ENCODE measurements around the gene COL27A1. TPM values are rescaled to one million over a fixed set of nuclear protein-coding genes. Genes with fewer than 3 reads are reported as not detected.

Gene COL27A1
- total RNA-seq (ENCODE audit: low replicate concordance): 29.5 and 65.1 TPM in 2 replicates
- long read RNA-seq, partial matches to known transcripts: 2 of 6 reads
- long read RNA-seq, other reads (novel, unspliced or antisense): 4 of 6 reads

- Mint-ChIP-seq H3K36me3 (no peaks in the 10 kb centered on the region), H3K27me3 (peaks cover 28% of the 10 kb centered on the region), H3K4me3 (peak within 1 kb of the TSS; percentile 96), H3K27ac (peak within 1 kb of the TSS; percentile 62), H3K4me1 (ENCODE audit: unreplicated experiment) (peaks cover 36% of the 10 kb centered on the region), H3K9me3 (no peaks in the 10 kb centered on the region)
- peak; percentile 95 for DNase-seq (ENCODE audit: extremely low spot score, unreplicated experiment)
- TF ChIP-seq CTCF (conservative IDR thresholded peaks at IDR 0.05): peak; percentile 98
Observed at GRCh38 chr9:114155263-114155994, at the start of gene COL27A1. TSS of gene COL27A1 (plus strand) at chr9:114155537. CDS start at chr9:114155951, 414 bp downstream.

- Mint-ChIP-seq H3K9me3 (peaks cover 3% of the 10 kb centered on the region), H3K27me3 (peaks cover 39% of the 10 kb centered on the region), H3K4me3 (no peak overlapping the region), H3K36me3 (no peaks in the 10 kb centered on the region), H3K4me1 (ENCODE audit: unreplicated experiment) (peaks cover 23% of the 10 kb centered on the region), H3K27ac (peak overlapping the region; percentile 33)
- TF ChIP-seq CTCF (conservative IDR thresholded peaks at IDR 0.05): no peak
- DNase-seq (ENCODE audit: extremely low spot score, unreplicated experiment): no peak
Observed at GRCh38 chr9:114107286-114108001, 47.9 kb upstream of the COL27A1 start.

GRCh38 chr9:114108016-114108833 is 47.1 kb upstream of the COL27A1 start:
- DNase-seq (ENCODE audit: extremely low spot score, unreplicated experiment): peak; percentile 83
- peak; percentile 98 for TF ChIP-seq CTCF (conservative IDR thresholded peaks at IDR 0.05)
- H3K9me3 Mint-ChIP-seq: no peaks in the 10 kb centered on the region
- H3K4me1 Mint-ChIP-seq (ENCODE audit: unreplicated experiment): peaks cover 23% of the 10 kb centered on the region
- H3K36me3 Mint-ChIP-seq: no peaks in the 10 kb centered on the region
- no peak overlapping the region for H3K4me3 Mint-ChIP-seq
- peak overlapping the region; percentile 33 for H3K27ac Mint-ChIP-seq
- peaks cover 42% of the 10 kb centered on the region for H3K27me3 Mint-ChIP-seq

- Mint-ChIP-seq H3K9me3 (no peaks in the 10 kb centered on the region), H3K27ac (no peak overlapping the region), H3K36me3 (no peaks in the 10 kb centered on the region), H3K4me3 (no peak overlapping the region), H3K4me1 (ENCODE audit: unreplicated experiment) (peaks cover 23% of the 10 kb centered on the region), H3K27me3 (peaks cover 45% of the 10 kb centered on the region)
- DNase-seq (ENCODE audit: extremely low spot score, unreplicated experiment): no peak
- no peak for TF ChIP-seq CTCF (conservative IDR thresholded peaks at IDR 0.05)
Observed at GRCh38 chr9:114109124-114109523, 46.2 kb upstream of the COL27A1 start.

- no peak overlapping the region for H3K27ac Mint-ChIP-seq
- TF ChIP-seq CTCF (conservative IDR thresholded peaks at IDR 0.05): no peak
- H3K27me3 Mint-ChIP-seq: peaks cover 36% of the 10 kb centered on the region
- no peaks in the 10 kb centered on the region for H3K36me3 Mint-ChIP-seq
- DNase-seq (ENCODE audit: extremely low spot score, unreplicated experiment): no peak
- H3K9me3 Mint-ChIP-seq: no peaks in the 10 kb centered on the region
- no peak overlapping the region for H3K4me3 Mint-ChIP-seq
- peaks cover 23% of the 10 kb centered on the region for H3K4me1 Mint-ChIP-seq (ENCODE audit: unreplicated experiment)
Observed at GRCh38 chr9:114110180-114110579, 45.2 kb upstream of the COL27A1 start.

Measured in type B pancreatic cell (in vitro differentiated cells).